DOHH2 (cell line): ENCODE results near the gene SLC34A1.

Source experiments
- H3F3A ChIP-seq: fragments of 200-600 bp; sonication (generic), shearing (Covaris generic); 2 replicates; pipeline ENCODE4 v1.6.0; 2016; ENCODE audit warnings: antibody characterized with exemption, mild to moderate bottlenecking; ENCODE audit not compliant: control insufficient read depth, insufficient read depth
- H3K27ac ChIP-seq: fragments of 200-600 bp; sonication (generic); 2 replicates; pipeline ENCODE4 v1.5.1; 2014; ENCODE audit warnings: low read depth, mild to moderate bottlenecking, low read length, moderate library complexity
- H3K27me3 ChIP-seq: fragments of 200-600 bp; sonication (generic); 2 replicates; pipeline ENCODE4 v1.6.1; 2014; ENCODE audit warnings: mild to moderate bottlenecking, low read length, mixed read lengths; ENCODE audit not compliant: control insufficient read depth
- H3K36me3 ChIP-seq: fragments of 200-600 bp; sonication (generic); 2 replicates; pipeline ENCODE4 v1.6.1; 2014; ENCODE audit warnings: mild to moderate bottlenecking, low read length, moderate library complexity, mixed read lengths; ENCODE audit not compliant: control insufficient read depth
- H3K4me1 ChIP-seq: fragments of 200-600 bp; sonication (generic); 2 replicates; pipeline ENCODE4 v1.6.1; 2014; ENCODE audit warnings: mild to moderate bottlenecking, low read length, mixed read lengths; ENCODE audit not compliant: control insufficient read depth
- H3K4me2 ChIP-seq: fragments of 200-600 bp; sonication (generic); 2 replicates; pipeline ENCODE4 v1.6.0; 2014; ENCODE audit warnings: mild to moderate bottlenecking, low read length, moderate library complexity
- H3K4me3 ChIP-seq: fragments of 200-600 bp; sonication (generic); 2 replicates; pipeline ENCODE4 v1.5.1; 2014; ENCODE audit warnings: mild to moderate bottlenecking, low read length, mixed read lengths
- H3K79me2 ChIP-seq: fragments of 200-600 bp; sonication (generic); 2 replicates; pipeline ENCODE4 v1.6.1; 2014; ENCODE audit warnings: mild to moderate bottlenecking, low read length, mixed read lengths; ENCODE audit not compliant: control insufficient read depth
- H3K9me2 ChIP-seq: fragments of 200-600 bp; sonication (generic); replicated peaks from 2 replicates; pipeline ENCODE4 v1.6.1; 2014; ENCODE audit warnings: mild to moderate bottlenecking, low read length, mixed read lengths; ENCODE audit not compliant: control insufficient read depth
- H3K9me3 ChIP-seq: fragments of 200-600 bp; sonication (generic); 2 replicates; pipeline ENCODE4 v1.6.1; 2014; ENCODE audit warnings: antibody characterized with exemption, low read length, mixed read lengths; ENCODE audit not compliant: control insufficient read depth, insufficient read depth
- H4K20me1 ChIP-seq: fragments of 200-600 bp; sonication (generic); 2 replicates; pipeline ENCODE4 v1.6.0; 2014; ENCODE audit warnings: low read depth, mild to moderate bottlenecking, antibody characterized with exemption, low read length, moderate library complexity; ENCODE audit not compliant: control insufficient read depth, insufficient read depth
- CTCF ChIP-seq: fragments of 200-600 bp; sonication (generic); IDR thresholded peaks from one replicate; pipeline ENCODE4 v1.5.1; 2014; ENCODE audit warnings: antibody characterized with exemption, mild to moderate bottlenecking, low read depth, low read length; ENCODE audit not compliant: poor library complexity, severe bottlenecking
- EZH2phosphoT487 ChIP-seq: fragments of 200-600 bp; sonication (generic); IDR thresholded peaks from 2 replicates; pipeline ENCODE4 v1.6.1; 2017; ENCODE audit warnings: borderline replicate concordance, mild to moderate bottlenecking, antibody characterized with exemption, low read length, moderate library complexity, mixed read lengths

SLC34A1 gene

GRCh38 chr5:177367323-177367848 lies 16.8 kb upstream of the SLC34A1 start:
- Histone ChIP-seq H3K27me3 (no peaks in the 10 kb centered on the region), H3K4me1 (peaks cover 42% of the 10 kb centered on the region), H3K4me3 (no peak overlapping the region), H3K79me2 (peaks cover 5% of the 10 kb centered on the region; the same call in 1 of the 2 replicates), H3K9me2 (no peaks in the 10 kb centered on the region), H3F3A (no peaks in the 10 kb centered on the region), H4K20me1 (0 out of 2 replicates have a peak, but pooled peaks cover 2% of the 10 kb centered on the region), H3K9me3 (no peaks in the 10 kb centered on the region), H3K36me3 (peaks cover 30% of the 10 kb centered on the region), H3K27ac (no peak overlapping the region), H3K4me2 (no peak overlapping the region)
- TF ChIP-seq CTCF = no peak
- no peak for TF ChIP-seq EZH2phosphoT487

- Histone ChIP-seq H3K4me3 (no peak overlapping the region), H3K4me2 (no peak overlapping the region), H3F3A (no peaks in the 10 kb centered on the region), H3K27ac (no peak overlapping the region), H3K36me3 (peaks cover 30% of the 10 kb centered on the region), H3K4me1 (peaks cover 40% of the 10 kb centered on the region), H4K20me1 (0 out of 2 replicates have a peak, but pooled peaks cover 2% of the 10 kb centered on the region), H3K9me2 (no peaks in the 10 kb centered on the region), H3K27me3 (no peaks in the 10 kb centered on the region), H3K79me2 (peaks cover 5% of the 10 kb centered on the region; the same call in 1 of the 2 replicates), H3K9me3 (no peaks in the 10 kb centered on the region)
- TF ChIP-seq EZH2phosphoT487 (no peak), CTCF (no peak)
These were observed 16.0 kb upstream of the SLC34A1 start for GRCh38 chr5:177367981-177368868.

DNA sequence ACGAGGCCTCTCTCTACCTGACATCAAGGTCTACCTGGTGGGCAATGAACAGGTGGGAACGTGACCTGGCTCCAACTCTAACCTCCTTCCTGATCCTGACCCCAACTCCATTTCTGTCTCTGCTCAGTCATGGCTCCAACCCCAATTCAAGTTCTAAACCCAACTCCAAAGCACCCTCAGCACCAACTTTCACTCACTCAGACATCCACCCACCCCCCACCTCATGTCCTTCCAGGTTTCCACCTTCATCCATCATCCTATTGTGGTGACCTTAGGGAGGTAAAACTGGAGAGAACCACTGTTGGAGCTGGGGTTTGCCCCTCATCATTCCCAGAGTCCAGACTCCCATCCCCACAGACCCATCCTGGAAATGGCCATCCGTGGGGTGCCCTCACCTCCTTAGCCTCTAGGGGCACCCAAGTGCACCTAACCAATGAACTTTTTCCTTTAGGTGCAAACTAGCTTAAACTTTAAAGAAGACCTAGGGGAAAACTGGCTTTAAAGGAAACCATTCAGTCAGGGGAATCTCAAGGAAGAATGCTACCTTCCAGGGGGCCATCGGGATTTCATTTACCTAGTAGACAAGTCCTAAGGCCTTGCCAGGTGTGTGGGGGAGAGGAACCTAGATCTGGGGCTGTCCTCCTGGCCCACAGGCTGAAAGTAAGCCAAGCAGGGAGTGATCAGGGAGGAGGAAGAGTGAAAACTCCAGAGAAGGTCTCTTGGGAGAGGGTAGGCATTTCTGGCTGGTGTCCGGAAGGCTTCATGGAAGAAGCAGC lies 15.2 kb upstream of the SLC34A1 start:
- no peaks in the 10 kb centered on the region for H3K9me2 ChIP-seq
- no peaks in the 10 kb centered on the region for H3K9me3 ChIP-seq
- no peak overlapping the region for H3K4me3 ChIP-seq
- peak overlapping the region; percentile 26 for H3K4me2 ChIP-seq
- no peaks in the 10 kb centered on the region for H3F3A ChIP-seq
- peak; percentile 95 for TF ChIP-seq CTCF
- no peak for TF ChIP-seq EZH2phosphoT487
- no peaks in the 10 kb centered on the region for H3K27me3 ChIP-seq
- H4K20me1 ChIP-seq = 0 out of 2 replicates have a peak, but pooled peaks cover 2% of the 10 kb centered on the region
- H3K4me1 ChIP-seq = peaks cover 33% of the 10 kb centered on the region
- H3K36me3 ChIP-seq = peaks cover 30% of the 10 kb centered on the region
- H3K27ac ChIP-seq = no peak overlapping the region
- 0 out of 2 replicates have a peak, but pooled peaks cover 3% of the 10 kb centered on the region for H3K79me2 ChIP-seq
